Suprapubic skin (tissue), 3 donors: ENCODE measurements around the gene SNRPA1.

Experiments used
- POLR2AphosphoS5 ChIP-seq, 3 donors: sonication (generic); formaldehyde crosslinking; IDR thresholded peaks; one replicate each; pipeline ENCODE4 v1.6.1; 2017; ENCODE audit warnings: antibody characterized with exemption in 3 of 3
- TF ChIP-seq, protein P1 (sequence below), 2 donors: fragments of 200-600 bp in 1 of 2; fragments of 450-650 bp in 1 of 2; sonication (generic) in 1 of 2; IDR thresholded peaks; one replicate each; pipeline ENCODE4 v1.5.1; 2016 to 2019; ENCODE audit warnings: antibody characterized with exemption in 2 of 2, mild to moderate bottlenecking in 1 of 2, moderate library complexity in 1 of 2

DNA sequence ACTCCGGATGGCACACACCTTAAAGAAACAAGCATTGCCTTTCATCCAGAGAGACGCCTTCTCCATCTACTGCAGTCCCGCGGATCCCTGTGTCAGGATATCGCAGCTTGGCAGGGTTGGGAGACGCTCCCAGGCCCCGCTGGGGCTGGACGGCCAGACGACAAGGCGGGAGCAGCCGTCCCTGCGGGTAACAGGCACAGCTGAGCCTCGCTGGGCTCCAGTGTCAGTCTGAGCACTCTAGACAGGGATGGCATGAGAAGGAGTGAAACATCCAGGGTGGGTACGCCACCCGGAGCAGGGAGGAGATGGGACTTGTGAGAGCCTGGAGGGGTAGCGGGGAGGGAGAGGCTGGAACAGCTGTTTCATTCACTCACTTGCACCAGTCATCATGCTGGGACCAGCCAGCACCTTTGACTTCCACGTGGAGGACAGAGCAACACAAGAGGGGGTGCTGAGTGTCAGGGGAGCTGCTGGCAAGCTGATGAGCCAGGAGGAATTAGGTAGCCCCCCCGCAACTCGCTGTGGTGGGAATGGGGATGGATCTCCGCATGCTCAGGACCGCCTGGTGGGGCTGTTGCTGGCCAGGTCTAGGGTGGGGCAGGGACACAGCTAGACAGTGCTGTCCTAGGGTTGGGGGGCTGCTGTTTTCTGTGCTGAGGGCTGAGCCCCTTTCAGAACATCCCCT is 31.6 kb upstream of the SNRPA1 start:
- TF ChIP-seq, protein P1, sequence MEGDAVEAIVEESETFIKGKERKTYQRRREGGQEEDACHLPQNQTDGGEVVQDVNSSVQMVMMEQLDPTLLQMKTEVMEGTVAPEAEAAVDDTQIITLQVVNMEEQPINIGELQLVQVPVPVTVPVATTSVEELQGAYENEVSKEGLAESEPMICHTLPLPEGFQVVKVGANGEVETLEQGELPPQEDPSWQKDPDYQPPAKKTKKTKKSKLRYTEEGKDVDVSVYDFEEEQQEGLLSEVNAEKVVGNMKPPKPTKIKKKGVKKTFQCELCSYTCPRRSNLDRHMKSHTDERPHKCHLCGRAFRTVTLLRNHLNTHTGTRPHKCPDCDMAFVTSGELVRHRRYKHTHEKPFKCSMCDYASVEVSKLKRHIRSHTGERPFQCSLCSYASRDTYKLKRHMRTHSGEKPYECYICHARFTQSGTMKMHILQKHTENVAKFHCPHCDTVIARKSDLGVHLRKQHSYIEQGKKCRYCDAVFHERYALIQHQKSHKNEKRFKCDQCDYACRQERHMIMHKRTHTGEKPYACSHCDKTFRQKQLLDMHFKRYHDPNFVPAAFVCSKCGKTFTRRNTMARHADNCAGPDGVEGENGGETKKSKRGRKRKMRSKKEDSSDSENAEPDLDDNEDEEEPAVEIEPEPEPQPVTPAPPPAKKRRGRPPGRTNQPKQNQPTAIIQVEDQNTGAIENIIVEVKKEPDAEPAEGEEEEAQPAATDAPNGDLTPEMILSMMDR (IDR thresholded peaks at IDR 0.05): no peak
- TF ChIP-seq POLR2AphosphoS5 (IDR thresholded peaks at IDR 0.05): no peak
